HG02678 (cell line): Measurements from ENCODE around the gene ZNF80.
A peak's percentile ranks its signal among the peaks of the same experiment; 100 is the strongest.
"Not testable (repeated sequence)": the region's sequence is repeated elsewhere in the genome, so short reads cannot be mapped to it uniquely, and the experiment has no call there.

ENCODE experiments used
- ATAC-seq: cut with Tn5 transposase; IDR thresholded peaks from one replicate; pipeline ENCODE4 v1.9.1; 2021; ENCODE audit warnings: mild to moderate bottlenecking, moderate library complexity; ENCODE audit not compliant: unreplicated experiment

ZNF80 gene

DNA sequence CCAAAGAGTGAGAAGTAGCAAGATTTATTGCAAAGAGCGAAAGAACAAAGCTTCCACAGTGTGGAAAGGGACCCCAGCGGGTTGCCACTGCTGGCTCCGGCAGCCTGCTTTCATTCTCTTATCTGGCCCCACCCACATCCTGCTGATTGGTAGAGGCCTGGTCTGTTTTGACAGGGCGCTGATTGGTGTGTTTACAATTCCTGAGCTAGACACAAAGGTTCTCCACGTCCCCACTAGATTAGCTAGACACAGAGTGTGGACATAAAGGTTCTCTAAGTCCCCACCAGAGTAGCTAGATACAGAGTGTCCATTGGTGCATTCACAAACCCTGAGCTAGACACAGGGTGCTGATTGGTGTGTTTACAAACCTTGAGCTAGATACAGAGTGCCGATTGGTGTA lies at the start of gene ZNF80:
Gene ZNF80 (minus strand): TSS at position 101 of the 400 bp plus-strand sequence. CDS start 504 bp downstream, outside the sequence.
- not testable (repeated sequence) for ATAC-seq

DNA sequence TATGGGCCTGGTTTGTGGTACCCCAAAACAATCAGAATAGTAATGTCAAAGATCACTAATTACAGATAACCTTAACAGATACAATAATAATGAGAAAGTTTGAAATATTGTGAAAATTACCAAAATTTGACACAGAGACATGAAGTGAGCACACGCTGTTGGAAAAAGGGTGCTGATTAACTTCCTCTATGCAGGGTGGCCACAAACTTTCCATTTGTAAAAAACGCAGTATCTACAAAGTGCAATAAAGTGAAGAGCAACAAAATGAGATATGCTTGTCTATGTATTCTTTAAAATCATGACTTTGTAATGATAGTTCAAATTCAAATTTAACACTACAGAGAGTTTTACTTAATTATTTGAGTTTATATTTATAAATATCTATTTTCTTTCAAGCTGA lies 48.9 kb upstream of the ZNF80 start:
- no peak for ATAC-seq

DNA sequence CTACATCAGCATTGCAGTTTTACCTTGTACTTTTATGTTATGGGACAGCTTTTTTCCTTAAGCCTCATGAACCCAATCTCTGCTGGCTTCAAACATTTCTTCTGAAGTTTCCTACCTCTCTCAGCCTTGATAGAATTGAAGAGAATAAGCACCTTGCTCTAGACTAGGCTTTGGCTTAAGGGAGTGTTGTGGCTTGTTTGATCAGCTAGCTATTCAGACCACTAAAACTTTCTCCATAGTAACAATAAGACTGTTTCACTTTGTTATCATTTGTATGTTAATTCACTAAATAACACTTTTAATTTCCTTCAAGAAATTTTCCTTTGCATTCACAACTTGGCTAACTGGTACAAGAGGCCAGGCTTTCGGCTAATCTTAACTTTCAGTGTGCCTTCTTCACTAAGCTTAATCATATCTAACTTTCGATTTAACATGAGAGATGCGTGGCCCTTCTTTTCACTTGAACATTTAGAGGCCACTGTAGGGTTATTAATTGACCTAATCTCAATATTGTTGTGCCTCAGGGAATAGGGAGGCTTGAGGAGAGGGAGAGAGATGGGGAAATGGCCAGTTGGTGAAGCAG lies 48.4 kb upstream of the ZNF80 start:
- ATAC-seq: no peak

DNA sequence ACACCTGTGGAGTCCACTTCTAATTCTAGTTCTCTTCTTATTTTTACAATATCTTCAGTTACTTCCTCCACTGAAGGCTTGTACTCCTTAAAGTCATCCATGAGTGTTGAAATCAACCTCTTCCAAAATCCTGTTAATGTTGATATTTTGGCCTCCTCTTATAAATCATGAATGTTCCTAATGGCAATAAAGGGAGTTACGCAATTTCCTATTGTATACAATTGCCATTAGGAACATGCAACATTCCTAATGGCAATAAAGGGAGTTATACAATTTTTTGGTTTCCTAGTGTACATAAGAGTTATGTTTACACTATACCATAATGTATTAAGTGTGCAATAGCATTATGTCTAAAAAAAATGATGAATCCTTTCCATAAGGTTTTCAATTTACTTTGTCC lies 47.3 kb upstream of the ZNF80 start:
- no peak for ATAC-seq

DNA sequence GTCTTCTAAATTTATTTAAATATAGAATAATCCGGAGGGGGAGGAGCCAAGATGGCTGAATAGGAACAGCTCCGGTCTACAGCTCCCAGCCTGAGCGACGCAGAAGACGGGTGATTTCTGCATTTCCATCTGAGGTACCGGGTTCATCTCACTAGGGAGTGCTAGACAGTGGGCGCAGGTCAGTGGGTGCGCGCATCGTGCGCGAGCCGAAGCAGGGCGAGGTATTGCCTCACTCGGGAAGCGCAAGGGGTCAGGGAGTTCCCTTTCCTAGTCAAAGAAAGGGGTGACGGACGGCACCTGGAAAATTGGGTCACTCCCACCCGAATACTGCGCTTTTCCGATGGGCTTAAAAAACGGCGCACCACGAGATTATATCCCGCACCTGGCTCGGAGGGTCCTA lies 39.5 kb upstream of the ZNF80 start:
- ATAC-seq: not testable (repeated sequence)

DNA sequence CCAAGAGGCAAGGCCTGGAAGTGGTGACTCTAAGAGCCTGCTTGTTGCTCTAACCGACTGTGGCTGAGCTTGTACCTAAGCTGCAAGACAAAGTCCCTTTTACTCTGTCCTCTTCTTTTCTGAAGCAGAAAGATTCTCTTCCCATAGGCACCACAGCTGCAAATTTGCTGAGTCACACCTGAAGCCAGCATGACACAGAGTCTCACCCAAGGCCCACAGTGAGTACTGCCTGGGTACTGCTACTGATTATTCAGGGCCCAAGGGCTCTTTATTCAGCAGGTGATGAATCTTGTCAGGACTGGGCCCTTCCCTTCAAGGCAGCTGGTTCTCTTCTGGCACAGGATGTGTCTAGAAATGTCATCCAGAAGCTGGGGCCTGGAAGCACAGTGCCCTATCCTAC lies 37.6 kb upstream of the ZNF80 start:
- no peak for ATAC-seq

DNA sequence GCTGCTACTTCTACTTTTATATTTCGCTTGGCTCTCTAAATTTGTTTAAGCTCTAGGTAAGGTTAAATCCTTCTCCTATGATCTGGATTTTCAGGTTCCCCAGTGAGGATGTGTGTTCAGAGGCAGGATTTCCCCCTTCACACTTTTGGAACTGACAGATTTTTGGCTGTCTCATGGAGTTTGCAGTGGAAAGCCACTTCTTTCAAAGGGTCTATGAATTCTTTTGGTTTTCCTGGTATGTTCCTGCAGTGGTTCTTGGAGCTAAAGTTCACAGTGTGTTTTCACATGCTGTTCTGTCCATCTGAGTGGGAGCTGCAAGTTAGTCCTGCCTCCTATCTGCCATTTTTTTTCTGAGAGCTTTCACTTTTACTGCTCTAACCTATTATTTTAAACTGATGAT lies 34.9 kb upstream of the ZNF80 start:
- no peak for ATAC-seq

DNA sequence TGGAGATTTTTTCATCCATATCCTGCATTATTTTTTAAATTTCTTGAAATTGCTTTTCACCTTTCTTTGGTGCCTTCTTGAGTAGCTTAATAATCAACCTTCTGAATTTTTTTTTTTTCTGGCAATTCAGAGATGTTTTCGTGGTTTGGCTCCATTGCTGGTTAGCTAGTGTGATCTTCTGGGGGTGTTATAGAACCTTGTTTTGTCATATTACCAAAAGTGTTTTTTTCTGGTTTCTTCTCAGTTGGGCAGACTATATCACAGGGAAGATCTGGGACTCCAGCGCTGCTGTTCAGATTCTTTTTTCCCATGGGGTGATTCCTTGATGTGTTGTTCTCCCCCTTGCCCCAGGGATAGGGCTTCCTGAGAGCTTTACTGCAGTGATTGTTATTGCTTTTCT lies 32.6 kb upstream of the ZNF80 start:
- no peak for ATAC-seq

DNA sequence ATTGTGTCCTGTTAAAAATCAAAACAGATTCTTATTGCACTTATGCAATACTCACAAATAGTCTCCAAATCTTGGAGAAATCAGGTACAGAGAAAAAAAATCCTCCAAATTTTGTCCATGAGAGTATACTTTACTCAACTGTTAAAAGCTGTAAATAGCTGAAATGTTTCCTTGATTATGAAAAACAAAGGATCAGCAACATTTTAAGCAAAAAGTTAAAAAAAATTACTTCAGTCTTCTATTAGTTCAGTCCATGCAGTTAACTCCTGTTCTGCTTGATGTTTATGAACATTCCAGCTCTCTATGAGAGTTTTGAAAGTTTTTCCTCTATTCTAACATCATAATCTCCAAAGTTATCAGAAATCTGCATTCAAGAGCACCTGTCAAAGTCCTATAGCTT lies 22.8 kb upstream of the ZNF80 start:
- no peak for ATAC-seq

DNA sequence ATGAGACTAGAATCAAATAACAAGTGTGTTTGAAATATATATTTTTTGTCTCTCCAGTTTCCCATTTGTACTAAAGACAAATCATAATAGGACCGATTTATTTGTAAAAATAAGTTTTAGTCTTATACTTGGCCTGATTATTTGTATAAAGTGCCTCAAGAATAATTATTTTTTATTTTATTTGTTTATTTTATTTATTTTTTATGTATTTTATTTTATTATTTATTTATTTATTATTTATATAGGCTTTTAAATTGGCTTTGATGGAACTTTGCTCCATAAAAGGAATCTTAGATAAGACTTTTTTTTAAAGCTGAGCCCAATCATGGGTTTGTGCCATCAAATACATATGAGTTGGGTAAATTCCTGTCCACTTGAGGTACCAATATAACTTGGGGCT lies 22.2 kb upstream of the ZNF80 start:
- ATAC-seq: no peak

DNA sequence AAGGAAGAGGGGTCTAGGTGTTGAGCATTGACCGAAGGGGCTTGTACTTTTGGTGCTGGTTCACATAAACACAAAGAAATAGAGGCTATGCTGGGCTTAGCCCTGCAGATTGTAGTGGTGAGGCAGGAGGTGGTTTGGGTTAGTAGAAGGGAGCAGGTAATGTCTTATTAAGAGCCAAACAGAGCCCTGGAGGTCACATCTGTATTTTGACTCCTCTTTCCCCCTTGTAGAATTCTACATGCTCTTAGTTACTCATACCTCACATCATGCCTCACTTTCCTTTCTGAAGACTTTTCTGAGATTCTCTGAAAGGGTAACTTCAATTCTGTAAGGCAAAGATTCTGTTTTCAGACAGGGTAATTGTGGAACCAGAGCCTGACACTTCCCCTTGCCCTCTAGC lies 16.1 kb upstream of the ZNF80 start:
- no peak for ATAC-seq

DNA sequence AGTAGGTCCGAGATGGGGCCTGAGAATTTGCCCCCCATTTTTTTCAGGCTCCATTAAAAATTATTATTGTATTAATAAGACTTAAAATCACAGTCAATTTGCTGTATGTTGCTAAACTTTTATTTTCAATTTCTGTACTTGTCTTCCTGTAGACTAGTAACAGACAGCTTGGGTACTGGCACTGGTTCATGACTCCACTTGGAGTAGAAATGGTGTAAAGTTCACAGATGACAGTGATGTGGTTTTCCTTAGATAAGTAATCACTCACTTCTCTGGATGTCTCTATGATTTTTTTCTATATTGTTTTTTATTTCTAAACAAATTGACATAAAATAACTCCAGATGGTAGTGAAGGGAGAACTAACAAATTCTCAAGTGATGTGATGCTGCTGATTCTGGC lies 15.6 kb upstream of the ZNF80 start:
- ATAC-seq: no peak

DNA sequence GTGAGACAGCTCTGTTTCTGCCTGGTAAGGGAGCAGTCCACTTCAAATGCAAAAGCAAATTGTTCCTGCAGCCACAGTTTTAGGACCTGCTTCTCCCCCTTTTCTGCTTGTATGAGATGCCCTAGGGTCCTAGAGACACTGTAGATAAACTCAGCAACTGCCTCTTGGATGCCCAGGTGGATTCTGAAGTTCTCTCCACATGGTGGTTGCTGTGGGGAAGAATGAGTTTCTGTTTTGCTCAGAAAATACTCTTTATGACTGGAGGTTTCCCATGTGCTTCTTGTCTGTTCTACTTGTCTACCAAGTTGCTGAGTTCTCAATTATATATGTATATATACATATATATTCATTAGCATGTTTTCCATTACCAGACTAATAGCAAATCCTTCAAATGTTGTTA lies 5.6 kb upstream of the ZNF80 start:
- peak; percentile 98 for ATAC-seq

DNA sequence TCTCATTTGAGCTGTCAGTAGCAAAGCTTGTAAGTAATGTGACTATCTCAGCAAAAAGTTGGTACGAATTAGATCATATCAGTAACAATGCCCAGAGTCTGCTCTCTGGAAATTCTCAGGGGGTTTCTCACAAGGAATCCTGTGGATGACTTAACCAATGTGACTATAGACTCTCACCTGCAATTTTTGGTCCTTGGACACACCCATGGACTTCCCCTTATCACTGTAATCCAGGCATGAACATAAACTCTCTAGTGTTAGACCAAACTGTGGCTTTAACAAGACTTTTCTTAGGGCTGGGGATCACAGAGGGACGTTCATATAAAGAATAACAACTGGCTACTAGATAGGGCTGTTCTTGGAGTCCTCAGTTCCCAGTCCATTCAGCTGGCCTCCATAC lies 3.9 kb upstream of the ZNF80 start:
- ATAC-seq: no peak

DNA sequence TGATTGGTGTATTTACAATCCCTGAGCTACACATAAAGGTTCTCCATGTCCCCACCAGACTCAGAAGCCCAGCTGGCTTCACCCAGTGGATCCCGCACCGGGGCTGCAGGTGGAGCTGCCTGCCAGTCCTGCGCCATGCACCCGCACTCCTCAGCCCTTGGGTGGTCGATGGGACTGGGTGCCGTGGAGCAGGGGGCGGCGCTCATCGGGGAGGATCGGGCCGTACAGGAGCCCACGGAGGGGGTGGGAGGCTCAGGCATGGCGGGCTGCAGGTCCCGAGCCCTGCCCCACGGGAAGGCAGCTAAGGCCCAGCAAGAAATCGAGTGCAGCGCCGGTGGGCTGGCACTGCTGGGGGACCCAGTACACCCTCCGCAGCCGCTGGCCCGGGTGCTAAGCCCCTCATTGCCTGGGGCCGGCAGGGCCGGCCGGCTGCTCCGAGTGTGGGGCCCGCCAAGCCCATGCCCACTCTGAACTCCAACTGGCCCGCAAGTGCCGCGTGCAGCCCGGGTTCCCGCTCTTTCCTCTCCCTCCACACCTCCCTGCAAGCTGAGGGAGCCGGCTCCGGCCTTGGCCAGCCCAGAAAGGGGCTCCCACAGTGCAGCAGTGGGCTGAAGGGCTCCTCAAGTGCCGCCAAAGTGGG lies 888 bp upstream of the ZNF80 start:
- ATAC-seq: not testable (repeated sequence)

DNA sequence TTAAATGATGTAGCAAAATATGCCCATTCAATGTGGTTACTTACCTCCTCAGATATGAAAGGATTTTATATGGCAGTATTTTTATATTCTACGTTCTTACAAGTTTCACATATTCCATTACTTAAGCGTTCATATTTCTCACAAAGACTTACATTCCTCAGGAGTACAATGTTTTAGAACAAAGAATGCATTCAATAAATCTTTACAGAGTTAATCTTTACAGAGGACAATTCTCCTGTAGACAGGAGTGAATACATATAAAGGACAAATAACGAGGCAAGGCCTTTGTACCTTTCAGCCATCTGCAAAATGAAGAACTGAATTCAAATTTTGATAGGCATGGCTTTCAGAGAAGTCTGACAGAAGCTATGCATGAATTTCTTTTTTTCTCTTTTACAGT lies 1.9 kb downstream of the ZNF80 start:
- no peak for ATAC-seq

DNA sequence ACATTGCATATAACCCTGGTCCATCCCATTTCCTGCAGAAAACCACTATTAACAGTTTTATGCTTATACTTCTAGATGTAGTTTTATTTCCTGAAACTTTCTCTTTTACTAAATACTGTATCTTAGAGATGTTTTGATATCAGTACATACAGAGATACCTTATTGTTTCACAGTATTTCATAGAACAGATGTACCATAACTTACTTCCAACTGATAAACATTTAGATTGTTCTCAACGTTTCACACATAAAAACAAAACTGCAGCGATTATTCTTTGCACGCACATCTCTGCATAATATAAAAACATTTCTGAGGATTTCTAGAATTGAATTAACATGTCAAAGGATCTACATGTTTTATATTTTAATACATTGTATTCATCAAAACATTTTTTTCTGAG lies 2.6 kb downstream of the ZNF80 start:
- ATAC-seq: no peak

DNA sequence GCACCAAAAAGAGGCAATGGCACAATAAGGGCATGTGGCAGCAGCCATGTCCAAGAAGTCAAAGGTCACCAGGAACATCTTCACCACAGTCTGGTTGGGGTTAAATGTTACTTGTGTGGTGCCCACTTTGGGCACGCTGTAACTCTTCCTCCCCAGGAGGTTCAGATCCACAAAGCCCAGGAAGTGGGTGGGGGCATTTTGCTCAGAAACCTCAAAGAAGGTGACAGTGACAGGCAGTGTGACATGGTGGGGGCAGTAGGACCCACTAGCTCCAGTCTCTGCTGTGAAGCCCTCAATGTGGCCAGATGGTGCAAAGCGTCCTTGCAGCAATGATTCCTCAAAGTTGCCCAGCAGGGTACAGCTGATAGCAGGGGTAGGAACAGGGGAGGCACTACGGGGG lies 5.8 kb downstream of the ZNF80 start:
- ATAC-seq: no peak

DNA sequence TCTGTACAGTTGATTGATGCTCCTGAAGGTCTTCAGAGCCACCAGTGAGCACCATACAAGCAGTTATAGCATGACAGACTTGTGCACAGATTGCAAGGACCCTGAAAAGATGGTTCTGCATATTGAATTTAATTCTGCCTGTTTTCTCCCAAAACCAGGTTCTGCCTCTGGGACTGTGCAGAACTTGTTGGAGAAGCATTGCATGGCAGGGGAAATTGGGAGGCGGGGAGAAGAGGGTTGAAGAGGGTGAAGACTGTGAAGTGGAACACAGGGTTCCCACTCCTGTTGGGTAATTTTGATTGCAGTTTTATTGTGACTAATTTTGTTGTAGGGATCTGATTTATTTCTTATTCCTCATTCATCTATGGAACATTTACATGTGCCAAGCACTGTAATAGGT lies 10.3 kb downstream of the ZNF80 start:
- no peak for ATAC-seq

DNA sequence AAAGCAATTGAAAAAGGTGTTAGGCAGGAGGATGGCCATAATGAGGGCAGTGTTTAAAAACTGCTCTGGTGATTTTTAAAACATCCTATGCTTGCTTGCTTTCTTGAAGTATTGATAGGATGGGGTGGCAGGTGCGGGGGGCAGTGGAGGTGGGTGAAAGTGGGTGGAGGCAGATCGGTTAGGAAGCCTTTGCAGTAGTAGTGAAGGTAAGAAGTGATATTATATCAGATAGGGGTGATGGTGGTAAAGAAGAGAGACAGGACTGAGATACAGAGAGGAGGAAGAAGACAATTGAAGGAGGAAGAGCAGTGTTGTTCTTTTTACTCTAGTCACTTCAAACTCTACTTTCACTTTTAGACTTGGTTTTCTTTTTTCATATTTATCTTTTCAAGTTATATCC lies 11.1 kb downstream of the ZNF80 start:
- ATAC-seq: no peak

DNA sequence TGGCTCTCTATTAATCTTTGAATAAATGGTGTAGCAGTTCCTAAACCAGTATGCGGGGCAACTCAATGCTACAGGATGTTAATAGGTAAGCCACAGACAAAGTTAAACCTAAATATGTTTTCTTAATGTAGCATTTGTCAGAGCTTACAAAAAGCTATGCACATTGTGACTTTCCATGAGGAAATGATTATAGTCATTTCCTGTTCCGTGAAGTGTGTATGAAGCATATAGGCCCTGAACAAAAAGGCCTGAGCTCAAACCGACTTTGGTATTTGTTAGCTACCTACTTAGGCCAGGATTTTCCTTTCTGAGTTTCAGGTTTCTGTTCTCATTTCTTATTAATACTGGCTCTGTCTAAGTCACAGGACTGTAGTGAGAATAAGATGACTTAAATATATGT lies 14.2 kb downstream of the ZNF80 start:
- peak; percentile 91 for ATAC-seq

DNA sequence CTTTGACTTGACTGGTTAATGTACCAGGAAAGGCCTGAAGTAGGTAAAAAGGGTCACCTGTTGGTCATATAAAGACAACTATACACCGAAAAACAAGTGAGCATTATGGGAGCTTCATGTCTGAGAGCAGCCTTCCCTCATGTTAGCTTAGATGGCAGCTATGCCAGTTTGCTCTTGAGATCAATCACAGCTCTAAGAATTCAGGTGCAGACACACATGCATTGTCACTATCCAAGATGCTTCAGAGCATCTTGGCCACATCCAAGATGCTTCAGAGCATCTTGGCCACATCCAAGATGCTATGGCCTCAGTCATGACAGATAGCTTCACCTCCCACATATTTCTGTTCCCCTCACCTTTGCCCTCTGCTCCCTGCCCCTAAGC lies 15.5 kb downstream of the ZNF80 start:
- ATAC-seq: no peak
